RKO (cell line): Measurements from ENCODE around the gene COL9A3.

Experiments used
- DNase-seq: peaks from one replicate; pipeline ENCODE4 v3.0.0-alpha.2; 2016; ENCODE audit warnings: low spot score

COL9A3 gene

DNA sequence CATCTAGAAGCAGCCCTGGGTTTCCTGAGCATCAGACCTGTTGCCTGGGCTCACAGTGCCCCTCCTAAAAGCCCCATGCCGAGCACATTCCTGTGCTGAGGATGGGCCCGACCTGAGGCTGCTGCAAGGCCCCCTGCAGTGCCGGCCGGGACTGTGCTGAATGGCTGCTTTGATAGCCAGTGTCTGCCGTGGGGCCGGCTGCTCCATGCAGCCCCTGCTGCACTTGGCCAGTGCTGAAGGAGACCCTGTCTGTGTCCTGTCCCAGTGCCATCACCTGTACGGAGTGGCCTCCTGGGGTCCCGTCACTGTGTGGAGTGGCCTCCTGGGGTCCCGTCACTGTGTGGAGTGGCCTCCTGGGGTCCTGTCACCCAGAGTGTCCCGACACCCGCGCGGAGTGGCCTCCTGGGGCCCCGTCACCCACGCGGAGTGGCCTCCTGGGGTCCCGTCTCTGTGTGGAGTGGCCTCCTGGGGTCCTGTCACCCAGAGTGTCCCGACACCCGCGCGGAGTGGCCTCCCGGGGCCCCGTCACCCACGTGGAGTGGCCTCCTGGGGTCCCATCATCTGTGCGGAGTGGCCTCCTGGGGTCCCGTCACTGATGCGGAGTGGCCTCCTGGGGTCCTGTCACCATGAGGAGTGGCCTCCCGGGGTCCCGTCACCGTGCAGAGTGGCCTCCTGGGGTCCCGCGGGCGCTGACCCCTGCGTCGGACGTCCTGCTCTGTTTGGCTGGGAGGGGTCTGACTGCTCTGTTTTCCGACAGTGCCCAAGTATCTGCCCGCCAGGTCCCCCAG lies 7.0 kb downstream of the COL9A3 start:
- no peak for DNase-seq

DNA sequence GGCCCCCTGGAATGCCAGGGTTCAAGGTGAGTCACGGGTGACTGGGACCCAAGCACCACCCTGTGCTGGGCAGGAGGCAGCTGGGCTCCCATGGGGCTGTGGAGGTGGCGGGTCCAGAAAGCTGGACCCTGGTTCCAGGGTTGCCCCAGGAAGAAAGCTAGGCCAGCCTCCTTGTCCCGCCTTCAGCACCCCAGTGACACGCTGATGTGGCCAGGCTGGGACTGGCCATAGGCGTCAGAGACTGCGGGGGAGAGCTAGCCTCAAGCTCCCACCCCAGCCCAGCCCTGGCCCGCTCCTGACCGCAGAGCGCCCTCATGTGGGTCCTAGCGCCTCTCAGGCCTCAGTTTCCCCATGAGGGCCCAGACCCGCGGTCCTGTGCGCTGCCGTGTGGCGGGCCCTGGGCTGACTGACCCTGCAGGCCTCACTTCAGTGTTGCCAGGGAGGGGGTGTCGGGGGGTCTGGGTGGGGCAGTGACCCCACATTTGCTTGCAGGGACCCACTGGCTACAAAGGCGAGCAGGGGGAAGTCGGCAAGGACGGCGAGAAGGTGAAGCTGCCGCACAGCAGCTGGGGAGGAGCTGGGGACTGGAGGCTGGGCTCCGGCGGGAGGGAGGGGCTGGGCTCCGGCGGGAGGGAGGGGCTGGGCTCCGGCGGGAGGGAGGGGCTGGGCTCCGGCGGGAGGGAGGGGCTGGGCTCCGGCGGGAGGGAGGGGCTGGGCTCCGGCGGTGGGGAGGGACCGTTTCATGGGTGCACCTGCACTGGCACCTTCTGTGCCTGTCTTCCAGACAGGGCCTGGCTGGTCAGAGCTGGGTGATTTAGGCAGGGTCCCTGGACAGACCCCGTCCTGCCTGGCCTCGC lies 7.9 kb downstream of the COL9A3 start:
- DNase-seq: peak; percentile 69

DNA sequence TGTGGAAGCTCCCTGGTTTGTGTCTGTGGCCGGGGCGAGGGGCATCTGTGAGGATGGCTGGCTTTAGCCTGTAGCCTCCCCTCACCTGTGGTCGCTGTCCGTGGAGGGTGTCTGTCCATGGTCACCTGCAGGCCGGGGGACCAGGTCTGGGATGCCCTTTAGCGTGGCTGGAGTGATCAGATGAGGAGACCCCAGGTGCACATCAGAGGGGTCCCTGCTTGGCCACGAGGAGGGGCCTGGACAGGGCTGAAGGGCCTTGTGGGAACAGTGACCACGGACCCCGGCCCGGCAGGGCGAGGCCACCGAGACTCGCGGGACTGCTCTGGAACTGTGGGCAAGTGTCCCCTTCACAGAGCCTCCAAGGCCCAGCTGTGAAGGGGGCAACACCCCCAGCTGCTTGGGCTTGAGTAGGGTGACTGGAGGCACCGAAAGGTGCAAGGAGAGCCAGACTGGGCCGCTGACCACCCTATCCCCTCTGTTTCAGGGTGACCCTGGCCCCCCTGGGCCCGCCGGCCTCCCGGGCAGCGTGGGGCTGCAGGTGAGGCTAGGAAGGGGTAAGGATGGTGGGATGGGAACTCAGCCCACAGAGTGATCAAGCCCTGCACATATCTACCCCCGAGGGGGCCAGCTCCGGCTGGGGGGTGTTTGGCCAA lies 8.6 kb downstream of the COL9A3 start:
- no peak for DNase-seq

DNA sequence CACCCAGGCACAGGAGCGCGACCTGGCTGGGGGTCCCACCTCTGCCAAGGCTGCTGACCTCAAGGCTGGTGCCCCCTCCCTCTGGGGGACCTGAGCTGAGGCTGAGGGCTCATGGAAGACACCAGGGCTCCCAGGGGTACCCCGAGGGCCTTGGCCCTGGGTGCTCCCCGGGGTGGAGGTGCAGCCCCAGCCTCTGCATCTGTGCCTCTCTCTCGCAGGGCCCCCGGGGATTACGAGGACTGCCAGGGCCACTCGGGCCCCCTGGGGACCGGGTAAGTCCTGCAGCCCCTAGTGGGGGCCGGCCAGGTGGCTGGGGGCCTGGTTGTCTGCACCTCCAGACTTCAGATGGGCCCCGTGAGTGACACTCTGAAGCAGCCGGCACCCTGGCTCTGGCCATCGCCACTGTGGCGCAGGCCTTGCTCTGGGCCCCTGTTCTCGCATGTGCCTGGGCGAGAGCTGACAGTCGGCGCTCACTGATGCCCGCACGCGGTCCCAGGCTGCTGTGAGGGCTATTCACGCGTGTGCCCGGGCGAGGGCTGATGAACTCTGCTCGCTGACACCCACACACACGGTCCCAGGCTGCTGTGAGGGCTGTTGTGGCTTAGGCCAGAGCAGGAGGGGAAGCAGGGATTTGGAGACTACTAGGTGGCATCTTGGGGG lies 9.3 kb downstream of the COL9A3 start:
- no peak for DNase-seq

DNA sequence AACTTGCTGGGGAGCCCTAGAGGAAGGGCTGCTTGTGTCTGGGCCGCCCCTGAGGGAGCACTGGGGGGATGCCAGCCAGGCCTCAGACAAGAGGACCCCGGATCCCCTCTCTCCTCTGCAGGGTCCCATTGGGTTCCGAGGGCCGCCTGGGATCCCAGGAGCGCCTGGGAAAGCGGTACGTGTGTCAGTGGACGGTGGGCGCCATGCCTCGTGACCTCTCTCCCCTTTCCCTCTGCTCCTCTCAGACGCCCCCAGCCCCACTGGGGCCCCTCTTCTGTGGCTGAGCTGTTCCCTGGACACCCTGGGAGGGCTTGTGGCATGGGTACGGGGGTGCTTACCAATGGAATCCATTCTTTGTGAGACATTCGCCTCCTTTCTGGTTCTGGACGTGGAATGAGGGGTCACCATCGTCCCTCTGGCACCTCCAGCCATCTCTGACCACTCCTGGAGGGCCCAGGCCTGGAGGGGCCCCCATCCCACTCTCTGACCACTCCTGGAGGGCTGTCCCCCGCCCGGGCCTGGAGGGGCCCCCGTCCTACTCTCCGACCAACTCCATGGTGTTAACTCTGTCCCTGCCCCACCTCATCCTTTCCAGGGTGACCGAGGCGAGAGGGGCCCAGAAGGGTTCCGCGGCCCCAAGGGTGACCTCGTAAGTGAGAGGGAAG lies 9.9 kb downstream of the COL9A3 start:
- DNase-seq: no peak

DNA sequence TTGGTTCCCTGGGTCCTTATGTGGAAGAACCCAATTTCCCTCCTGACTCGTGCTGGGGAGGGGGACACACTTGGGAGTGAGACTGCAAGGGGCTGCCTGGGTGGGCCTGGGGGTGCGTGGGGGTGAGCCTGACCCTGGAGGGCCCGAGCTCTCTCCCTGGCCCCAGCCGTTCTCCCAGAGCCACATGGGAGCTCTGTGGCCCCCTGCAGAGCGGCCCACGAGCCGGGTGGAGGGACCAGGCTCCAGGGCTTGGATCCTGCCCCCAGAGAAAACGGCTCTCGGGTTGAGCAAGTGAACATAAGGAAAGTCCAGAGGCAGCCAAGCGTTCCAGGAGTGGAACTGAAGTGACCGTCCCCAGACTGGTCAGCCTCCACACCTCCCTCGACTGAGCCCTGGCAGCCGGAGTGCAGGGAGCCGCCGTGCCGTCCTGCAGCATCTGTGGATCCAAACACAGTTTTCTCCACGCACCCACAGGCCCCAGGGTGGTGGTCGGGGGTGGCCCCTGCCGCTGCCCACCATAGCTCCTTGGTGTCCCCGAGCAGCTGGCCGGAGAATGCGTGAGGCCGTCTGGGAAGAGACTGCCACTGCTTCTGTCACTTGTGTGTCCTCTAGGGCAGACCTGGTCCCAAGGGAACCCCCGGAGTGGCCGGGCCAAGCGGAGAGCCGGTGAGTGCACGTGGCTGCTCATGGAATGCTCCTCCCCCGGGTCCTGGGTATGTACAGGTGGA lies 10.6 kb downstream of the COL9A3 start:
- no peak for DNase-seq

DNA sequence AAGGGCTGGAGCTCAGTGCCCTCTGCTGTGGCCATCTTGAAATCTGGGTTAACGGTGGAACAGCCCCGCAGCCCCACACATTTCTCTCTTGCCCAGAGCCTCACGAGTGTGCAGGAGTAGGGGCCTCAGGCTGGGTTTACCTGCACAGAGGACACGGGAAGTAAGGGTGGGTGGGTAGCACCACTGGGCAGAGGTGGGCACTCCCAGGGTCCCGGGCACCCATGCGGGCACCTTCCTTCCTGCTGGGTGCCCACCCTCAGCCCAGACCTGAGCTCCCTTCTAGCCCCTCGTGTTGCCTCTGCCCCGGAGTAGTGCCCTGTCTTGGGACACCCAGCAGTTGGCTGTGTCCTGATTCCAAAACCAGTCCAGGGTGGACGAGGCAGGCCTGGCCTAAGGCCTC lies 11.2 kb downstream of the COL9A3 start:
- no peak for DNase-seq

DNA sequence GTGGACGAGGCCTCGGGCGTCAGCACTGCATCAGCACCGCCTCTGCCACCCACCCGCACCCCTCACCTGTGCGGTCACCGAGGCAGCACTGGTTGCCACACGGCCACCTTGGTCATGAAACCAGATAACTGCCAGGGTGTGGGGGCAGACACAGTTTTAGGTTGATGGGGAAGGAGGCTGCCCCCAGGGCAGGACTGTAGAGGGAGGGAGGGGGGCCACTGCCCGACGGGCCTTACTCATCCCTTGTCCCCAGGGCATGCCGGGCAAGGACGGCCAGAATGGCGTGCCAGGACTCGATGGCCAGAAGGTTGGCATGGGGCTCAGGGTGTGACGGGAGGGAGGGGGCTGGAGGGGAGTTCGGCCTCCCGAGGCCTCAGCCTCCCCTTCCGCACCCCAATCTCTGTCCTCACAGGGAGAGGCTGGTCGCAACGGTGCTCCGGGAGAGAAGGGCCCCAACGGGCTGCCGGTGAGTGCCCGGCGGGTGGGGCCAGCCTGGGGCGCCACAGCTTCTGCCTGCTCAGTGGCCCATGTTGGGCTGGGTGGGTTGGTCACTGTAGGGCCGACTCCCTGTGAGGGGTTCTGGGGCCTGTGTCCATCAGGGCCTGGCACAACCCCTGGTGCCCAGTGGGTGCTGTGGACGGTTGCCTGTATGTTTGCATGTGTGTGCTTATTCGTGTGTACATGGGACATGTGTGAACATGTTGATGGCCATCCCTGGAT lies 11.8 kb downstream of the COL9A3 start:
- no peak for DNase-seq

DNA sequence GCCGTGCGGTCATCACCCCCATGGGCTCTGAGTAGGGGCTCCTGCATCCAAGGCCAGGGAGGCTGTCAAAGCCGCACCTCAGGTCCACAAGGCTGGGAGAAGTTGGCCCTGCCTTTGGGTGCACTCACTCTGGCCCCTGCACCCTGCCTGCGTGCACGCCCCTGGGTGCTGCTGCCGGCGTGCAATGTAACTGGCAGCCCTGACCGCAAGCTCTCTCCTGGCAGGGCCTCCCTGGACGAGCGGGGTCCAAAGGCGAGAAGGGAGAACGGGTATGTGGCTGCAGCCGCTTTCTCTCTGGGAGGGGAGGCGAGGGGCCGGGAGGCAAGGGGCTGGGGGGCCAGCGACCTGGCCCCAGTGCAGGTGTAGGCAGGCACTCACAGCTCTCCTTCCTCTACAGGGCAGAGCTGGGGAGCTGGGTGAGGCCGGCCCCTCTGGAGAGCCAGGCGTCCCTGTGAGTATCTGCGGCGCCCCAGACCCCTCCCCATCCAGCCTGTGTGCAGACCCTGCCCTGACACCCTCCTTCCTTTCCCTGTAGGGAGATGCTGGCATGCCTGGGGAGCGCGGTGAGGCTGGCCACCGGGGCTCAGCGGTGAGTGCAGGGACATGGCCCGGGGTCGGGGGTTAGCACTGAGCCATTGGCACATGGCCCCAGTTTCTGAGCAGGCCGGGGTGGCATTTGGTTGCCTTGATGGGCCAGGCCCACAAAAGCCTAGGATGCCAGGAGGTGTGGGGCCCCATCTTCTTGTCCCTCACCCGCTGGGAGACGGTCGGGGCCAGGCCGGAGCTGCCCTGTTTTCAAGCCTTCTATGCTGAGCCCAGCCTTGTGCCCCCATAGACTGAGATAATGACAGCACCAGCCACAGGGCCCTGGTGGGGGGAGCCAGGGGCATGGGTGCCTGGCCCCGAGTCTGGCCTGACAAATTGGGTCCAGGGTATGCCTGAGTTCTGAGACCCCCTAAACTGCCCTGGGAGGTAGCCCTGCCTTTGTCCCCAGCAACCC lies 12.7 kb downstream of the COL9A3 start:
- no peak for DNase-seq

DNA sequence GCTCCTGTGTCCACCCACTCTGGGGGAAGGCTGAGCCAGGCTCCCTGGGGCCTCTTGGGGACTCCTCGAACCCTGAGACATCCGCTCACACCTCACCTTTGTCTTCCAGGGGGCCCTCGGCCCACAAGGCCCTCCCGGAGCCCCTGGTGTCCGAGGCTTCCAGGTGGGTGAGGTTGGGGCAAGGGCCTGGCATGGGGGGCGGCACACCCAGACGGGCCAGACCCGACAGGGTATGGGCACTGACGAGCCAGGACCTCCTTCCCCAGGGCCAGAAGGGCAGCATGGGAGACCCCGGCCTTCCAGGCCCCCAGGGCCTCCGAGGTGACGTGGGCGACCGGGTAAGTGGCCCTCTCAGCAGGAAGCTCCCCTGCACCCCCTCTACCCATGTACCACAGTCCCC lies 13.4 kb downstream of the COL9A3 start:
- no peak for DNase-seq

DNA sequence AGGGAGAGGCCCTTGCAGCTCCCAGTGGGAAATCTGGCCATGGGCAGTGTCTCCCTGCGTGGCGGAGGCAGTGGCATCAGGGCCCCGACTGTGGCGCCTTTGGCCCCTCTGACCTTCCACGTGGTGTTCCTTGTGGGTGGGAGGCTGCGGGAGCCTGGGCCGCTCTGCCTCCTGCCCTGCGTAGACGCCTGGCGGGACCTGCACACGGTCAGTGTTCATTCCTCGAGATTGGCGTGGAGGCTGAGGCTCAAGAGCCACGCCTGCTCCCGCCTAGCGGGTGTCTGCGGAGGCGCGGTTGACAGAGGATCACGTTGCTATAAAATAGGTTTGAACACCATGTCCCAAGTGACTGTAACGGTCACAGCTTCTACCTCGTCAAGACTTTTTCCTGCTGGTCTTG lies 14.0 kb downstream of the COL9A3 start:
- DNase-seq: no peak

DNA sequence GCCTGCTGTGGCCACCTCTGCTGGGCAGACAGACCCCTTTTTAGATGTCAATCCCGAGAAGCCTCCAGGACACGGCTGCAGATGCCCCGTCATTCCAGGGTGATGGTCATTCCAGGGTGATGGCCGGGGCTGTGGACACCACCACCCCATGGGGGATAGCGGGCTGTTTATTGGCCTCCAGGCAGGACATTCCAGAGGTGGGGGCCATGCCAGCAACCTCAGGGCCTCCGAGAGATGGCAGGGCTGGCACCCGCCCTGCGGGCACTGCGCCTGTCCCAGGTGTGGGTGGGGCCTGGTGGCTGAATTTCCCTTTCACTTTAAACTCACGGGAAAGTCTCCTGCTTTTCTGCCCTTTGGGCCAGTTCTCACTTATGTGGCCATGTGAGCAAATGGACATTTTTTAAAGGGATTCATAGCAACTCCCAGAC lies 14.5 kb downstream of the COL9A3 start:
- no peak for DNase-seq

DNA sequence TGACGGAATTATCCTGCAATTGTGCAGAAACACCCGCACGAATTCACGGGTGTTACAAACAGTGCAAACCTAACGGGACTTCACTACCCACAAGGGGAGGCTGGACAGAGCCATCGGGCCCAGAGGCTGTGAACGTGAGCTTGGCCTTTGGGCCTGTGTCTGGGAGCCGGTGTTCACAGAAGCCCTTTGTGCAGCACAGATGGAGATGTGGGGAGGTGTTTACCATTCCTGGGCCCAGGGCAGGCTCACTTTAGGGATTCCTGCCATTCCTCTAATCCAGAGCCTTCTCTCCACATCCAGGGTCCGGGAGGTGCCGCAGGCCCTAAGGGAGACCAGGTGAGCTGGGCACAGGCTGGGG lies 15.0 kb downstream of the COL9A3 start:
- DNase-seq: no peak

DNA sequence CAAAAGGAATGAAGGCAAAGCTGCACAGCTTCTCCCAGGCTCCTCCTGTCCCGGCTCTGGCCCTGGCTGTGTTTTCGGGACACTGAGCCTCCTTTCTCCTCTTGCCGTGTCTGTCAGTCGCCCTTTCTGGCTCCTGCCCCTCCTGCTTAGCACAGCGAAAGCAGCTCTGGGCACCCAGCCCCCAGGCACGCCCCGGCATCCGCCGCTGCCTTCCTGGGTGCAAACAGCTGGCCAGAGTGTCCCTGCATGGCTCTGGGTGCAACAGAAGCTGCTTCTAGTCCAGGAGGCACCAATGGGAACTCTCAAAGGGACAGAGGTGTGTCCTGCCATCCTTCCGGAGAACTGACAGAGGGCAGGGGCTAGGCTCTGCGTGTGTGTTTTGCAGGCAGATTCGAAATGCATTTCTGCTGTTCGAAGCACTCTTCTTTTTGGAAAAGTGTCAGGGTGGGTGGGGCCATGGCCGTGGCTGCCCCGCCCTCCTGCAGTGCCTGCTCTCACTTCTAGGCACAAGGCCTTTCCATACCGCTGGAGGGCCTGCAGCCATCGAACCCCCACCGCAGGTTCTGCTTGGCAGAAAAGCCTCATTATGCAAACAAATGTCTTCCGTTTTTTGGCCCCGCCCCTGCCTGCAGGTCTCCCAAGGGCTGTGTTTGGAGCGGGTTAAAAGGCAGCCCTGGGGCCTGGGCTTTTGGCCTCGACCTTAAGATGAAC lies 15.5 kb downstream of the COL9A3 start:
- no peak for DNase-seq

DNA sequence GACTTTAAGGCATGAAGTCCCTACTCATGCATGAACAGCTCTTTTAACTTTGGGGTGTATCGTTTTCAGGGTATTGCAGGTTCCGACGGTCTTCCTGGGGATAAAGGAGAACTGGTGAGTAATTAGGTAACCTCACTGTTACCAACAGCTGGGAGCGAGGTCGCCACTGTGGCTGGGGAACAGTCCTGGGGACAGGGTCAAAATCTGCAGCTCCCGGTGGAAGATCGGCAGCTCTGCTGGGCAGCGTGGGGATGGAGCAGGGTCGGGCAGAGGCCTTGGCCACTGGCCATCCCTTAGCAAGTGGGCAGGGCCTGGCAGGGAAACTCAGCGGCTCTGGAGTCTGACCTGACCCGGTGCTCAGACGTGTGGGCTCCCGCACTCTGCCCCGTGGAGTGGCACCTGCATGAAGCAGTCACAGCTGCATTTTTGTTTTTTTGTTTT lies 16.1 kb downstream of the COL9A3 start:
- no peak for DNase-seq

DNA sequence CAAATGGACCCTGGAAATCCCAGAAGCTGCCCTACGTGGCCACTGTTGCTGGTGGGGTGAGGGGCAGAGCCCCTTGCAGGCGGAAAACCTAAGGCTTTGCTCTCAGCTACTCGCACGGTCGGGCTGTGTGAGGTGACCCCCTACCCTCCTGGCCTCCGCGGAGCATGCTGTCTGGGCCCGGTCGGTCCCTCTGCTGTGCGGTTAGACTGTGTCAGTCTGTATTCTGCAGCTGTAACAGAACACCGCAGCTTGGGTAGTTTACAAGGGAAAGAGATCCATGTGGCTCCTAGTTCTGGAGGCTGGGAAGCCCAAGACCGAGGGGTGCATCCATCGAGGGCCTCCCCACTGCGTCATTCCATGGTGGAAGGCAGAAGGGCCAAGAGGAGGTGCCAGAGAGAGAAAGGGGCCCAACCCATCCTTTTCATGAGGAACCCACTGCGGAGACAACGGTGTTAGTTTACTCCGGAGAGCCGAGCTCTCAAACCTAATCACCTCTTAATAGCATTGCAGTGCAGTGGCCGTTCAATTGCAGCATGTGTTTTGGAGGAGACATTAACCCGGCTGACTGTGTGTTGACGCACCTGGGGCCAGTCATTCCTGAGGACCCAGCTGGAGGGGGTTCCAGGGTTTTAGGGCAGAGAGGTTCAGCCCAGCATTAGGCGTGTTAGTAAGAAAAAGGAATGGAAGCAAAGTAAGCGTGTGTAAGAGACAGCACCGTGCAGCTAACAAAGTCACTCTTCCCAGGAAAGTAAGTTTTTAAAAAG lies 18.3 kb downstream of the COL9A3 start:
- peak; percentile 93 for DNase-seq
